ENCODE data around the gene CR1. TPM values are rescaled to one million over a fixed set of nuclear protein-coding genes. Genes with fewer than 3 reads are reported as not detected.
"Not testable (repeated sequence)": the region's sequence is repeated elsewhere in the genome, so short reads cannot be mapped to it uniquely, and the experiment has no call there.

Gene CR1
- total and polyA plus RNA-seq, 3 donors from 2014 or later: 0.47 to 3.1 (median 1.4) TPM

DNA sequence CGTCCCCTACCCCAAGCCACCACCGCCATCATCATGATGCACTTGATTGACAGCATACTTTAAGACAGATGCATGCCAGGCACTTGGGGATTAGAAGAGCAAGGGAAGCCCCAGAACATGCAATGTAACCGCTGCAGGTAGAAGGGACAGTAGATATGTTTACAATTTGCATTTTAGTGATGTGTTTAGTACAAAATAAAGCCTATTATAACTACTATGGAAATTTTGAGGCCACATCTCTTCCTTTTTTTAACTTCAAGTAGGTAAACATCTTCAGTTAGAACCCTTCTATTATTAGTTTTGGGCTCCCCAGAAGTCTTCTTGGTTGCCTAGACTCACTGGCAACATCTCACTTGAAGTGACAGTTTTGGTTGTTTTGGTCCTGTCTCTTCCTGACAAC is 174.2 kb downstream of the CR1 start:
- Histone ChIP-seq H3K36me3 (ENCODE audit: low read depth, missing control alignments) (no peaks in the 10 kb centered on the region), H3K9me3 (no peaks in the 10 kb centered on the region), H3K4me1 (no peaks in the 10 kb centered on the region), H3K27ac (no peak overlapping the region), H3K4me3 (no peak overlapping the region), H3K27me3 (no peaks in the 10 kb centered on the region)
- no peak for DNase-seq
- TF ChIP-seq, protein P1, sequence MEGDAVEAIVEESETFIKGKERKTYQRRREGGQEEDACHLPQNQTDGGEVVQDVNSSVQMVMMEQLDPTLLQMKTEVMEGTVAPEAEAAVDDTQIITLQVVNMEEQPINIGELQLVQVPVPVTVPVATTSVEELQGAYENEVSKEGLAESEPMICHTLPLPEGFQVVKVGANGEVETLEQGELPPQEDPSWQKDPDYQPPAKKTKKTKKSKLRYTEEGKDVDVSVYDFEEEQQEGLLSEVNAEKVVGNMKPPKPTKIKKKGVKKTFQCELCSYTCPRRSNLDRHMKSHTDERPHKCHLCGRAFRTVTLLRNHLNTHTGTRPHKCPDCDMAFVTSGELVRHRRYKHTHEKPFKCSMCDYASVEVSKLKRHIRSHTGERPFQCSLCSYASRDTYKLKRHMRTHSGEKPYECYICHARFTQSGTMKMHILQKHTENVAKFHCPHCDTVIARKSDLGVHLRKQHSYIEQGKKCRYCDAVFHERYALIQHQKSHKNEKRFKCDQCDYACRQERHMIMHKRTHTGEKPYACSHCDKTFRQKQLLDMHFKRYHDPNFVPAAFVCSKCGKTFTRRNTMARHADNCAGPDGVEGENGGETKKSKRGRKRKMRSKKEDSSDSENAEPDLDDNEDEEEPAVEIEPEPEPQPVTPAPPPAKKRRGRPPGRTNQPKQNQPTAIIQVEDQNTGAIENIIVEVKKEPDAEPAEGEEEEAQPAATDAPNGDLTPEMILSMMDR (IDR thresholded peaks at IDR 0.05): no peak
- no peak for TF ChIP-seq POLR2A (IDR thresholded peaks at IDR 0.05)
- WGBS, 2 donors: 54 to 71% methylated on average over 3 of the region's 3 CpGs
- intact Hi-C loops (cut with DNase I; ENCODE audit: low total_unique reads): no loop called here

DNA sequence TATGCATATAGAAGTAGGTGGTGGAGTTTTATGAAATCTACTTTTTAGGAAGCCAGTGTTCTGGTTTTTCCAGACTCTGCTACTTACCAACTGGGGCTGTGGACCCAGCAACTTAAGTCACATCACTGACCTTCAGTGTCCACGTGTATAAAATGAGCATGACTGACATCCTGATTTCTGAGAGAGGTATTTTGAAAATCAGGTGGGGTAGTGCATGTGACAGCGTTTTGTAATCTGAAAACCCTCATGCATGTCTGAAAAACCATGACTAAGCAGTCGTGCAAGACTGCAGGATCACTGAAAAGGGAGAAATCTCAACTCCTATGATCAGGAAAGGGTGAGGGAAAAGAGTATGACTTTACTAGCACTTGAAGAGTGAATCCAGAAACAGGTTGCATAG is 175.0 kb downstream of the CR1 start:
- Histone ChIP-seq H3K27me3 (no peaks in the 10 kb centered on the region), H3K4me1 (no peaks in the 10 kb centered on the region), H3K4me3 (no peak overlapping the region), H3K9me3 (no peaks in the 10 kb centered on the region), H3K36me3 (ENCODE audit: low read depth, missing control alignments) (no peaks in the 10 kb centered on the region), H3K27ac (no peak overlapping the region)
- DNase-seq: no peak
- intact Hi-C loops (cut with DNase I; ENCODE audit: low total_unique reads): no loop called here
- WGBS, 2 donors: 38 to 61% methylated on average over 3 of the region's 3 CpGs
- TF ChIP-seq, protein P1 (IDR thresholded peaks at IDR 0.05): no peak
- TF ChIP-seq POLR2A (IDR thresholded peaks at IDR 0.05): no peak

DNA sequence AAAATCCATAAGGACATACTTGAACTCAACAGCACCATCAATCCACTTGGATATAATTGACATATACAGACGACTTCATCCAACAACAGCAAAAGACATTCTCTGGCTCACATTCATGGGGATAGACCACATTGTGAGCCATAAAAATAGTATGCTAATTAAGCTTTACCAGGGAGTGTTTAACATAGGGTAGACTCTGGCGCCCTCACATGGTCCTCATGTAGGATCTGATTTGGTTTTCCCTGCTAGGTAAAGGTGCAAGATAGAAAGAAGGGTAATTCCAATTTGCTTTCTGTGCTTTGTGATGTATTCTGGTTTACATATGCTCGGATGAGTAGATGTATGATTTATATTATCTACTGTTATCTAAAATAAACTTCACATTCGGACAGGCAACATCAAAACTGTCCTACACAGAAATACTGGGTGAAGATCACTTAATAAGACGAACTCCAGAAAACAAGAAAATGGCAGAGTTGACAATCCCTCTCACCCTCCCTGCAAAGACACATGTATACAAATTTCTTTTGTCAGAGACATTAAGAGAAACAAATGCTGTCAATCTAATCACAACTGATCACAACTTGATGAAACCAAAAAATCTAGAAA is 176.7 kb downstream of the CR1 start:
- Histone ChIP-seq H3K27me3 (no peaks in the 10 kb centered on the region), H3K36me3 (ENCODE audit: low read depth, missing control alignments) (no peaks in the 10 kb centered on the region), H3K27ac (no peak overlapping the region), H3K4me1 (no peaks in the 10 kb centered on the region), H3K4me3 (no peak overlapping the region), H3K9me3 (no peaks in the 10 kb centered on the region)
- no peak for TF ChIP-seq POLR2A (IDR thresholded peaks at IDR 0.05)
- TF ChIP-seq, protein P1 (IDR thresholded peaks at IDR 0.05): no peak
- 39 to 41% methylated on average over 5 of the region's 5 CpGs for WGBS, 2 donors
- DNase-seq: no peak
- intact Hi-C loops (cut with DNase I; ENCODE audit: low total_unique reads): no loop called here

DNA sequence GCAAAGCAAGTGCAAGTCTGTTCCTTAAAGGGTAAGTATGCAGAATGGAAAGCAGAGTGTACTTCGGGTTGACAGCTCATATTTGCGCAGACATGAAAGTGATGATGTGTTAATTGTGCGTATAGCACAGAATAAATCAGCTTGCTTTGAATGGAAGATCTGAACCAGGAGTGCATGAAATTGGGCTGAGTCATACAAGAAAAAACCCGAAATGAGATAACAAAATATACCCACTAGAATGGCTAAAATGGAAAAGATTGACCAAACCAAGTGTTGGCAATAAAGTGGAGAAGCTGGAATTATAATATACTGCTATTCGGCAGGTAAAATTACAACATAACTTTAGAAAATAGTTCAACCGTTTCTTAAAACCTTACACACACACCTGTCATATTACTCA is 177.4 kb downstream of the CR1 start:
- no peaks in the 10 kb centered on the region for H3K9me3 ChIP-seq
- TF ChIP-seq, protein P1 (IDR thresholded peaks at IDR 0.05): no peak
- TF ChIP-seq POLR2A (IDR thresholded peaks at IDR 0.05): no peak
- H3K36me3 ChIP-seq (ENCODE audit: low read depth, missing control alignments): no peaks in the 10 kb centered on the region
- intact Hi-C loops (cut with DNase I; ENCODE audit: low total_unique reads): no loop called here
- H3K4me1 ChIP-seq: no peaks in the 10 kb centered on the region
- no peaks in the 10 kb centered on the region for H3K27me3 ChIP-seq
- 89 to 91% methylated on average over 6 of the region's 6 CpGs for WGBS, 2 donors
- no peak overlapping the region for H3K27ac ChIP-seq
- DNase-seq: no peak
- no peak overlapping the region for H3K4me3 ChIP-seq

DNA sequence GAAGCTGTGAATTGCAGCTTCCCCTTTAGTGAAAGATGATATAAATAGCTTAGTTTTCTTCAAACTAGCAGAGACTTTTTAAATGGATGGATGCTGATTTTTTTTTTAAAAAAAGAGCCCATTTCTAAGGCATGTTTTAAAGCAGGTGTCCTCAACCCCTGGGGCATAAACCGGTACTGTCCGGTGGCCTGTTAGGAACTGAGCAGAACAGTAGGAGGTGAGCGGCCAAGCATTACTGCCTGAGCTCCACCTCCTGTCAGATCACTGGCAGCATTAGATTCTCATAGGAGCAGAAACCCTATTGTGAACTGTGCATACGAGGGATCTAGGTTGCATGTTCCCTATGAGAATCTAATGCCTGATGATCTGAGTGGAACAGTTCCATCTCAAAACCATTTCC is 180.2 kb downstream of the CR1 start:
- H3K4me1 ChIP-seq: no peaks in the 10 kb centered on the region
- H3K27me3 ChIP-seq: no peaks in the 10 kb centered on the region
- no peaks in the 10 kb centered on the region for H3K36me3 ChIP-seq (ENCODE audit: low read depth, missing control alignments)
- no peak for DNase-seq
- no peak overlapping the region for H3K27ac ChIP-seq
- intact Hi-C loops (cut with DNase I; ENCODE audit: low total_unique reads): no loop called here
- H3K9me3 ChIP-seq: no peaks in the 10 kb centered on the region
- TF ChIP-seq, protein P1 (IDR thresholded peaks at IDR 0.05): no peak
- no peak for TF ChIP-seq POLR2A (IDR thresholded peaks at IDR 0.05)
- WGBS, 2 donors: 77 to 92% methylated on average over 4 of the region's 4 CpGs
- no peak overlapping the region for H3K4me3 ChIP-seq

DNA sequence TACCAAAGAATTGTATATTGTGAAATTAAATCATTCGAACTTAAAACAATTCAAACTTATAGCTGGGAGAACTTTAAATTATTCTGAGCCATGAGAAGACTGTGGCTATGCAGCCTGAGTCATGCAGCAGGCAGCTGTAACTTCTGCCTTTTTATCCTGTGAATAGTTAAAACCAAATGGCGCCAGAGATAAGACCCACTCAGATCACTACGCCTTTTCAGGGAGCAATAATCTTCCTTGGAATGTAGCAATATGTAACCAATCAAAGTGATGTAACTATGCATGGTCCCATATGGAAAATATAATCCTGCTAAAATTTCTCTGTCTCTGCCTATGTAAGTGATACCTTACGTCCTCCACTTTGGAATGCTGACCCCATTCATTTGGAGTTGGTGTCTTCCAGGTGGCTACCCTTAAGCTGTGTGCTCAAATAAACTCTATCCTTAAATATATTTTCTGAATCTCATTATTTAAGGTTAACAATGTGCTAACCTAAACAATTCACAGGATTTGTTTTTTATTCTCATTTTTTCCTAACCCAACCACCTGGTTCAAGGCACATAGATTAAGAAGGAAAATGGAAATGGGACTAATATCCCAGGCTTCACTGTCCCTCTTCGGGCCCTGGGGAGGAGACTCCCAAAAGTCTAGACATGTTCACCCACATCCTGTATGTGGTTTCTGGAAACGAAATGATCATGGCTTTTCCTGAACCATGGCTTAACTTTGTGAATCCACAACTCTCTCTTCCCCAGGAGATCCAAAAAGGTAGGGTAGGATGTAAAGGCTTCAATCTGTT is 184.8 kb downstream of the CR1 start:
- H3K27ac ChIP-seq; H3K9me3 ChIP-seq; H3K4me1 ChIP-seq; H3K27me3 ChIP-seq; DNase-seq; H3K4me3 ChIP-seq; intact Hi-C loops (cut with DNase I; ENCODE audit: low total_unique reads); H3K36me3 ChIP-seq (ENCODE audit: low read depth, missing control alignments): not testable (repeated sequence)
- WGBS, 2 donors: 62 to 71% methylated on average over 6 of the region's 6 CpGs

DNA sequence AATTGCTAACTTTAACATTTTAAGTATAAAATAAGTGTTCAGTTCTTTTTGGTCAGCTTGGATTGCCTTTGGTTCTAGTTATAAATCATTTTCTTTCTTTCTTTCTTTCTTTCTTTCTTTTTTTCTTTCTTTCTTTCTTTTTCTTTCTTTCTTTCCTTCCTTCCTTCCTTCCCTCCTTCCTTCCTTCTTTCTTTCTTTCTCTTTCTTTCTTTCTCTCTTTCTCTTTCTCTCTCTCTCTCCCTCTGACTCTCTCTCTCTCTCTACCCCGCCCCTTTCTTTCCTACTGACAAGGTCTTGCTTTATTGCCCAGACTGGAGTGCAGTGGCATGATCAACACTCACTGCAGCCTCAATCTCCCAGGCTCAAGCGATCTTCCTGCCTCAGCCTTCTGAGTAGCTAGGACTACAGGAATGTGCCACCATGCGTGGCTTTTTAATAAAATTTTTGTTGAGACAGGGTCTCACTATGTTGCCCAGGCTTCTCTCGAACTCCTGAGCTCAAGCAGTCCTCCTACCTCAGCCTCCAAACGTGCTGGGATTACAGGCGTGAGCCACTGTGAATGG is 187.0 kb downstream of the CR1 start:
- DNase-seq; H3K9me3 ChIP-seq; H3K4me3 ChIP-seq; intact Hi-C loops (cut with DNase I; ENCODE audit: low total_unique reads); H3K27ac ChIP-seq; H3K4me1 ChIP-seq; H3K36me3 ChIP-seq (ENCODE audit: low read depth, missing control alignments); H3K27me3 ChIP-seq: not testable (repeated sequence)
- WGBS, 2 donors: 89 to 94% methylated on average over 6 of the region's 6 CpGs

All from testis (tissue), 3 donors.